Activated CD4-positive, CD25-positive, alpha-beta regulatory T cell (primary cell): ENCODE results near the gene SAMD11.
A peak's percentile ranks its signal among the peaks of the same experiment; 100 is the strongest.
"Not testable (repeated sequence)": the region's sequence is repeated elsewhere in the genome, so short reads cannot be mapped to it uniquely, and the experiment has no call there.

ENCODE experiments used
- DNase-seq, 4 experiments: peaks; one replicate each; lab custom pipeline; 2025; lab: John Stamatoyannopoulos, UW

SAMD11 gene

GRCh38 chr1:945688-946556 lies 22.2 kb downstream of the SAMD11 start:
- DNase-seq: no peak

- DNase-seq: not testable (repeated sequence)
Observed at GRCh38 chr1:946811-947210, 23.1 kb downstream of the SAMD11 start.

- DNase-seq: no peak
Observed at GRCh38 chr1:947958-948357, 24.2 kb downstream of the SAMD11 start.

- DNase-seq: no peak
Observed at GRCh38 chr1:950268-950667, 26.5 kb downstream of the SAMD11 start.

- no peak for DNase-seq
Observed at GRCh38 chr1:950881-951280, 27.2 kb downstream of the SAMD11 start.

GRCh38 chr1:951364-951763 lies 27.6 kb downstream of the SAMD11 start:
- no peak for DNase-seq

GRCh38 chr1:952201-952600 lies 28.5 kb downstream of the SAMD11 start:
- no peak for DNase-seq

GRCh38 chr1:952603-953002 lies 28.9 kb downstream of the SAMD11 start:
- no peak for DNase-seq

GRCh38 chr1:953524-954320 lies 30.0 kb downstream of the SAMD11 start:
- DNase-seq: no peak

- DNase-seq: no peak
Observed at GRCh38 chr1:954927-955326, 31.2 kb downstream of the SAMD11 start.

- no peak for DNase-seq
Observed at GRCh38 chr1:955474-955873, 31.8 kb downstream of the SAMD11 start.

GRCh38 chr1:956636-957035 lies 32.9 kb downstream of the SAMD11 start:
- no peak for DNase-seq

- peak; percentile 91 to 98 (median 94) for DNase-seq
Observed at GRCh38 chr1:958823-959730, 35.4 kb downstream of the SAMD11 start, which contains the start of gene NOC2L. Gene NOC2L (minus strand): TSS chr1:959256. CDS start chr1:959240, 16 bp downstream.

- no peak for DNase-seq
Observed at GRCh38 chr1:959731-960362, 36.1 kb downstream of the SAMD11 start.

- DNase-seq: peak; percentile 60 to 73 (median 62)
Observed at GRCh38 chr1:960363-961131, 36.8 kb downstream of the SAMD11 start, which contains the start of gene KLHL17. Gene KLHL17 (plus strand): TSS chr1:960584. CDS start chr1:960694, 110 bp downstream.

GRCh38 chr1:961132-961669 lies 37.5 kb downstream of the SAMD11 start:
- DNase-seq: no peak

GRCh38 chr1:962381-963300 lies 38.9 kb downstream of the SAMD11 start:
- DNase-seq: no peak

GRCh38 chr1:963301-963651 lies 39.6 kb downstream of the SAMD11 start:
- no peak for DNase-seq
